GM21619 (cell line): ENCODE measurements around the gene PTPRM.

ENCODE experiments used
- ATAC-seq: cut with Tn5 transposase; IDR thresholded peaks from one replicate; pipeline ENCODE4 v1.9.1; 2021; ENCODE audit not compliant: unreplicated experiment

PTPRM gene

GRCh38 chr18:8299054-8299980 is 732.2 kb downstream of the PTPRM start:
- no peak for ATAC-seq

DNA sequence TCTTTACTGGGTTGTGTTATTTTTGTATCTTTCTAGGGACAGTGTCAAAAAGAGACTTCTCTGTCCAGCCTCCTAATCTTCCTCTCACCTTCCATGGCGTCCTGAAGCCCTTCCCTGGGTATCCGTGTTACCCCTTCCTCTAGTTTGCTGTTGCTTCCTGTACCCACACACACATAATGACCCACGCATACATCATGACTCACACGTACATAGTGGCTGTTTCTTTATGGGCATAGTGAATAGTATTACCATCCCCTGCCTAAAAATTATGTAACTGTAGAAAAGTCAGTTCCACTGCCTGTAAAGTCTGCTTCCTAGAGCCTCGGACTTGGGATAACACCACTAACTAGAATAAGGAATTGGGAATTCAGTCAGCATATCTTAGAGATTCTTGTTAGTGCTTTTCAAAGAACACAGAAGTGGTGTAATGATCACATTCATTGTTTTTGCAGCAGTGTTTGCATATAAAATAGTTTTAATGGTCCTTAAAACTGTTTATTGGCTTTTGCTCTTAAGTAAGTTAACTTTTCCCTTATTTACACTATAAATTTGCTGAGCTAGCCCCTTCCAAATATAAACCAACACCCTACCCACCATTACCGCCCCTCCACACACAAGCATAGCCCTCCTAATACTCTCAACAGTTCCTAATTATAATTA is 733.8 kb downstream of the PTPRM start:
- ATAC-seq: no peak

- no peak for ATAC-seq
Measured at GRCh38 chr18:8301427-8302172, 734.5 kb downstream of the PTPRM start.

GRCh38 chr18:8303151-8303755 is 736.1 kb downstream of the PTPRM start:
- ATAC-seq: no peak

- no peak for ATAC-seq
Measured at GRCh38 chr18:8307960-8308359, 740.8 kb downstream of the PTPRM start.

- ATAC-seq: no peak
Measured at GRCh38 chr18:8313043-8313442, 745.9 kb downstream of the PTPRM start.

DNA sequence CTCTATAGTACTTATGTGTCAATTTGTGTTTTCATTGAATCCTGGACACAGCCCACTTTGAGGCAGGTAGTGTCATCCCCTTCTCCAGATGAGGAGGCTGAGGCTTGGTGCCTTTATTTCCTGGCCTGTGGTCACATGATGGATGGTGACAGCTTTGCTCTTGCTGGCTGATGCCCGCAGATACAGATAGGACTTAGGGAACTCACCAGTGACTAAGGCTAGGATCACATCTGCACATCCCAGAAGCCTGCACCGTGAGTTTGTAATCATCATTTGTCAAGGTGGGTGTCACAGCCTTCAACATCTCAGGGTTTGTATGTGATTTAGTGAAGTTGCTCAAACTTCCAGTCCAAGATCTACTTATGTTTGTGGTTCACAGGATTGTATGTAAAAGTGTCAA is 747.0 kb downstream of the PTPRM start:
- ATAC-seq: no peak

- no peak for ATAC-seq
Measured at GRCh38 chr18:8319798-8320489, 752.8 kb downstream of the PTPRM start.

- no peak for ATAC-seq
Measured at GRCh38 chr18:8322486-8322885, 755.4 kb downstream of the PTPRM start.

DNA sequence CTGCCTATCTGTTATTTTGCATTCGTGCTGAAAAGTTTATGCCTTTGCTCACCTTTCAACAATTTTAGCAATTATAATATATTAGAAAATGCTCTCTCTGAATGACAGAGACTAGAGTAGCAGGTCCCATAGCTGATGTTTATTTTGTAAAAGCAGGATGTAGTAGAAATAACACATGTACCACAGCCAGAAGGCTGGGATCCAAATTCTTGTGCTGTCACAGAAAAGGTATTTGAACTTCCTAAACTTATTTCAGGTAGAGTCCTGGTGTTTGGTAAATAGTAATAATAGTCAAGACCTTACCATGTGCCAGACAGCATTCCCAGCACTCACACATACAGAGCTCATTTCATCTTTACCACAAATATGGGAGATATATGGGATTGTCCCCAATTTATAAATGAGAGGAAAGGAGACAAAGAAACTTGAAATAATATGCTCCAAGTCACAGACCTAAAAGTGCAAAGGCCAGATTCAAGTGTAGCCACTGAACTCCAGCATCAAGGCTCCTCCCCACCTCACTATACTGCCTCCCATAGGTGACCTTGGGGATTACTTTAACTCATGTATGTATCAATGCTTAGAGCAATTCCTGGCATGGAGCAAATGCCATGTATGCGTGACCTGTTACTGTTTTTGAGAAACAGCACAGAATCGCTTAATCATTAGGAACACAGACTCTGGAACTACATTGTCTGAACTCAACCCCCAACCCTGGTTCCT is 757.4 kb downstream of the PTPRM start:
- no peak for ATAC-seq

DNA sequence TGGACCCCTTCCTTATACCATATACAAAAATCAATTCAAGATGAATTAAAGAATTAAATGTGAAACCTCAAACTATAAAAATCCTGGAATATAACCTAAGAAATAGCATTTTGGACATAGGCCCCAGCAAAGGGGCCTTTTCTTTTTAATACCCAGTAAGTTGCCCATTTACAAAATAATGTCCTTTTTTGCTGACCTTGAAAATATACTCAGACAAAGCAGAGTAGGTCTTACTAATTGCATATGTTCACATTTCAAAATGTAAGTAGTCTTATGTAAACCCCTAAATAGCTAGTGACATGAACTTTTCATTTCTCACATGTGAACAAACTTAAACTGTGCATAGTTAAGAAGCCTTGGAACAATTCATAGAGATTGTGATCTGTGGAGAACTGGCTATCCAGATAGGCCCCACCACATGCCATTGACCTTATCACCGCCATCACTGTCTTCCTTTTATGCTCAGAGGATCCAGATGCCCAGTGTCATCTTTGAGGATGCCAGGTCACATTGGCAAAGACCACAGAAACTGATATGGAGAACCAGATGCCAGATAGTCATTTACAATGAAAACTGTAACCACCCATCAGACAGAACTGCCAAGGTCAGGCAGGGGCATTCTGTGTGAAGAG is 759.8 kb downstream of the PTPRM start:
- ATAC-seq: no peak

DNA sequence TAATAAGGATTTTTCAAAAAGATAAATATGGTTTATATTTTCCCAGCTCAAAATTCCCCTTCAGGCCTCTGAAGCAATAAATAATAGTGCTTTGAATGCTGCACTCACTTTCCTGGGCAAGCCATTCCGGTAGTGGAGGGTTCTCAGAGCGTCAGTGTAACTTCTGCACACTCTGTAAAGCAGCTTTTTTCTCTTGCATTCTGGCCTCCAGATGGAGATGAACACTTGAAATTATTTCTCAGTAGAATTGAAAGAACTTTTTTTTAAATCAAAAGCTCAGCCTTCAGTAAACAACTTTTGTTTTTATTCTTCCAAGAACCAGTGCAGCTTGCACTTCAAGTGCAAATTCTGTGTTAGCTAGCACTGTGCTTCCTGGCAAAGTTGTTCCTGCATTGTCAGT is 761.0 kb downstream of the PTPRM start:
- no peak for ATAC-seq

DNA sequence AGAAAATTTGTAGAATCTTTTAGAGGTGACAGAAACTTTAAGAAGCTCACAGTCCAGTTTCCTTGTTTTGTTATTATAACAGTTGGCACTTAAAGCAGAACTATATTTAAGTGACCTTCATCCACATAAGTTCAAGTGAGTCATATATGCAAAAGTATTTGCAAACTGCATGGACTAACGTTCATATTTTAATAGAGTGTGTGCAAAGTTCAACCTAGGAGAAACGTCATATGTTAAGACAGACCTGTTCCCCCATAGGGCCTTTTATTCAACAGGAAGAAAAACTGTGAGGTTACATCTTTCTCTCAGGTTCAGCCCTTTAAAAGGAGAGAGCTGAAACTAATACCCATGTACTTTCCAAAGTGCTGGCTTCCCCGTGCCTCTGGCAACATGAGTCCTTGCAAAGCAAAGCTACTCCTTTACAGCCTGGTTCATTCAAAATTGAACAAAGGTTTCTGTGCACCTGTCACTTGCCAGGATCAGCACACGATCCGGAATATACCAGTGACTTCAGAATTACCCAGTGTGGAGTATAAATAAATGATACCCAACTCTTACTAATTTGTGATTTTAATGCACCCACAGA is 762.2 kb downstream of the PTPRM start:
- no peak for ATAC-seq

GRCh38 chr18:8330575-8330974 is 763.5 kb downstream of the PTPRM start:
- ATAC-seq: no peak

DNA sequence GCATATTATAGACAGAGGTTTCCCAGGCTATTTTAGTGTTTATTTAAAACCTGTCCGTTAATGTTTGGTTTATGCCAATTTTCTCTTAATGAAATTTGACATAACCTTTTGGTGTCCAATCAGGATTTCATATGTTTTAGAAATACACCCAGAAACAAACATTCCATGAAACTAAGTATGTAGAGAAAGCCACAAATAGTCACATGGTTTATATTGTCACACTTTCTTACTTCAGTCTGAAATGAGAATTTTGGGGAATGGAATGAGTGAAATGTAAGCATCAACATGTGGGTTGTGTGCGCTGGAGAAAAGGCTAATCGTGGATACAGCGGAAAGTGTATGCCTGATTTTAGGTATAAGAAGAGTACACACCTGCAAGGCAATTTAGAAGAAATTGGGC is 765.2 kb downstream of the PTPRM start:
- ATAC-seq: no peak

DNA sequence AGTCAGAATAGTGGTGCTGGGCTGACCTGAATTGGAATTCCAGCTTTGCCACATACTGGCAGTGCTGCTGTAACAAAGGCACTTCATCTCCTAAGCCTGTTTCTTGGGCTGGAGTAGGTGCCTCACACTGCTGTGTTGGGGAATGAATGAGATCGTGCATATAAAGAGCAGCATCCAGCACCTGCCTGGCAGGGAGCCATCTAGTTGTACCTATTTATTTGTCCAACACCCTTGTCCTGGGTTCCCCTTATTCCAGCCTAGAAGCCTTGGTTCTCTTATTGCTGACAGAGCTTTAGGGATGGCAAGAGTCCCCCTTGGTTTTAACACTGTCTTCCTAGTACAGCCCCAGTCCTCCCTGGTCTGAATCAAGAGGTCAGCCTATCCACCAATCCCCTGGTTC is 766.8 kb downstream of the PTPRM start:
- ATAC-seq: no peak

- ATAC-seq: no peak
Measured at GRCh38 chr18:8337211-8337610, 770.1 kb downstream of the PTPRM start.

- ATAC-seq: no peak
Measured at GRCh38 chr18:8339210-8339609, 772.1 kb downstream of the PTPRM start.

DNA sequence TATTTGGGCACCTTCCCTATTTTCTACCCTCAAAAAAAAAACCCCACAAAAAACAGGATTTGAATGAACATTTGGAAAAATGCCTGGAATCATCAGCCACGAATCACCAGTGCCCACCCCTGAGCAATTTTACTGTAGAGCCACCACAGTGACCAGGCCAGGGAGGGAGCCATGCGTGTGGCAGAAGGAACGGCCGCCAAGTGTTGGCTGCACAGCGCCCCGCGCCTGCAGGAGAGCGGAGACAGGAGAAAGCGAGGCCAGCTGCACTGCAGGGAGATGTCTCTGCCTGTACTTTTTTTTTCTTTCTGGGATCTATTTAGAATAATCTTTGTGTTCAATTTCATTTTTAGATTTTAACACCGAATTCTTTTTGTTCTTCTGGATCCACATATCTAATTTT is 772.8 kb downstream of the PTPRM start:
- ATAC-seq: no peak
